Caco-2 (cell line): ENCODE results near the gene CADM4. TPM values are rescaled to one million over a fixed set of nuclear protein-coding genes. Genes with fewer than 3 reads are reported as not detected.

ENCODE experiments used
- BruUV-seq: library from RNA; stranded (reverse); fragments of 400-500 nt; replicated peaks from 2 replicates; lab custom pipeline; 2021; lab: Mats Ljungman, UMichigan
- CTCF ChIA-PET: fragments of 300-600 bp; sonication (Branson Sonifier 250); formaldehyde crosslinking; loops from one replicate; lab custom pipeline; 2022; ENCODE audit warnings: antibody characterized with exemption; lab: Charles Lee
- POLR2A ChIA-PET: fragments of 300-600 bp; sonication (Branson Sonifier 250); formaldehyde crosslinking; loops from one replicate; lab custom pipeline; 2022; ENCODE audit warnings: antibody characterized with exemption; lab: Charles Lee
- DNase-seq, 2 experiments: peaks; one replicate each; pipeline versions ENCODE4 v3.0.0 to v3.0.0-alpha.2; 2020 to 2022
- H3K27me3 ChIP-seq: replicated peaks from 2 replicates; pipeline ENCODE4 v1.6.0; 2011; ENCODE audit warnings: low read length; ENCODE audit not compliant: control insufficient read depth, insufficient read depth
- H3K36me3 ChIP-seq: 2 replicates; pipeline ENCODE4 v1.5.1; 2011; ENCODE audit warnings: low read length; ENCODE audit not compliant: control insufficient read depth, insufficient read depth
- H3K4me1 ChIP-seq: fragments of 250-450 bp; sonication (Bioruptor Pico); 2 replicates; pipeline ENCODE4 v1.5.1; 2020; ENCODE audit warnings: mild to moderate bottlenecking
- H3K4me3 ChIP-seq: 2 replicates; pipeline ENCODE4 v1.5.1; 2011; ENCODE audit warnings: low read depth, mild to moderate bottlenecking, control low read depth, low read length
- H3K9me3 ChIP-seq: fragments of 250-450 bp; sonication (Bioruptor Pico); 2 replicates; pipeline ENCODE4 v1.5.1; 2020; ENCODE audit warnings: mild to moderate bottlenecking, moderate library complexity
- H3K27ac Mint-ChIP-seq: one replicate; pipeline ENCODE4 v1.8.0; 2022; ENCODE audit warnings: mixed read lengths; ENCODE audit not compliant: unreplicated experiment
- H3K27me3 Mint-ChIP-seq: one replicate; pipeline ENCODE4 v1.8.0; 2022; ENCODE audit warnings: mixed read lengths; ENCODE audit not compliant: insufficient read depth, unreplicated experiment
- H3K36me3 Mint-ChIP-seq: one replicate; pipeline ENCODE4 v1.8.0; 2022; ENCODE audit warnings: mild to moderate bottlenecking, mixed read lengths; ENCODE audit not compliant: insufficient read depth, unreplicated experiment
- H3K4me1 Mint-ChIP-seq: one replicate; pipeline ENCODE4 v1.8.0; 2022; ENCODE audit warnings: low read depth, mixed read lengths; ENCODE audit not compliant: unreplicated experiment
- H3K4me3 Mint-ChIP-seq: one replicate; pipeline ENCODE4 v1.8.0; 2022; ENCODE audit warnings: mild to moderate bottlenecking, moderate library complexity, mixed read lengths; ENCODE audit not compliant: unreplicated experiment
- H3K9me3 Mint-ChIP-seq: one replicate; pipeline ENCODE4 v1.8.0; 2022; ENCODE audit warnings: mixed read lengths; ENCODE audit not compliant: unreplicated experiment
- CTCF ChIP-seq, 2 experiments: fragments of 200-600 bp in 1 of 2; IDR thresholded peaks; 1 replicate in 1 of 2; 2 replicates in 1 of 2; pipeline versions ENCODE4 v1.5.1 to v1.8.0; 2011 to 2022; ENCODE audit warnings: antibody characterized with exemption in 1 of 2, control low read depth in 1 of 2, inconsistent platforms in 1 of 2, low read depth in 1 of 2, low read length in 1 of 2, mild to moderate bottlenecking in 1 of 2, moderate library complexity in 1 of 2; ENCODE audit not compliant: insufficient read depth in 1 of 2, severe bottlenecking in 1 of 2, unreplicated experiment in 1 of 2
- intact Hi-C: fragments of 100-400 bp; cut with micrococcal nuclease; formaldehyde crosslinking; loops from one replicate; pipeline ENCODE4 v1.10.0; 2022; ENCODE audit not compliant: unreplicated experiment
- total RNA-seq: library from RNA; stranded (reverse); gene quantifications from 2 replicates; pipeline ENCODE4 v1.2.3, GENCODE V29; 2022

Gene CADM4
- total RNA-seq, 1 experiment from 2014 or later = 13.2 TPM

GRCh38 chr19:43672061-43672679 lies 32.5 kb upstream of the CADM4 start:
- BruUV-seq = no TSS peak
- Histone ChIP-seq H3K4me3 (no peak overlapping the region), H3K9me3 (no peaks in the 10 kb centered on the region), H3K36me3 (no peaks in the 10 kb centered on the region), H3K27me3 (no peaks in the 10 kb centered on the region), H3K4me1 (peaks cover 28% of the 10 kb centered on the region)
- Mint-ChIP-seq H3K27ac (no peak overlapping the region), H3K27me3 (peaks cover 8% of the 10 kb centered on the region), H3K36me3 (peaks cover 23% of the 10 kb centered on the region), H3K4me1 (peaks cover 19% of the 10 kb centered on the region), H3K4me3 (no peak overlapping the region), H3K9me3 (peaks cover 9% of the 10 kb centered on the region)
- TF ChIP-seq CTCF (IDR thresholded peaks at IDR 0.05; ENCODE audit: insufficient read depth in 1 of 2, low read depth in 1 of 2, low read length in 1 of 2, severe bottlenecking in 1 of 2, unreplicated experiment in 1 of 2) = no peak
- no peak for DNase-seq
- ChIA-PET CTCF (interaction anchor here (0.7 kb wide), 1 partner anchor 25 kb away, joined by 4 read pairs; no protein-coding TSS in a partner anchor), POLR2A (no interaction called here)
- intact Hi-C loops = no loop called here

GRCh38 chr19:43668406-43669109 lies 28.9 kb upstream of the CADM4 start:
- intact Hi-C loops = loop anchor here (1.0 to 10.0 kb wide), 3 partner anchors 49 to 116 kb away; partner anchors contain the start of genes KCNN4 and ZNF428
- peak overlapping the region; percentile 50 for H3K27ac Mint-ChIP-seq
- H3K36me3 Mint-ChIP-seq = peaks cover 17% of the 10 kb centered on the region
- CTCF ChIA-PET = interaction anchor here (0.6 to 2.0 kb wide), 15 partner anchors 9 to 831 kb away, joined by 3 to 15 read pairs (median 4); partner anchors contain the start of genes IRGQ, SMG9, ZNF180 and ZNF576
- peak; percentile 96 to 98 for DNase-seq
- H3K27me3 ChIP-seq = no peaks in the 10 kb centered on the region
- no TSS peak for BruUV-seq
- no peak for TF ChIP-seq CTCF (IDR thresholded peaks at IDR 0.05; ENCODE audit: insufficient read depth in 1 of 2, low read depth in 1 of 2, low read length in 1 of 2, severe bottlenecking in 1 of 2, unreplicated experiment in 1 of 2)
- peak overlapping the region; percentile 81 for H3K4me3 Mint-ChIP-seq
- POLR2A ChIA-PET = interaction anchor here (0.5 to 1.7 kb wide), 14 partner anchors 10 to 1120 kb away, joined by 3 to 12 read pairs (median 4); partner anchors contain the start of genes IRGQ, PINLYP, SMG9 and XRCC1
- H3K9me3 ChIP-seq = no peaks in the 10 kb centered on the region
- H3K36me3 ChIP-seq = no peaks in the 10 kb centered on the region
- H3K4me1 ChIP-seq = peaks cover 19% of the 10 kb centered on the region
- H3K27me3 Mint-ChIP-seq = peaks cover 8% of the 10 kb centered on the region
- H3K4me1 Mint-ChIP-seq = peaks cover 7% of the 10 kb centered on the region
- peaks cover 9% of the 10 kb centered on the region for H3K9me3 Mint-ChIP-seq
- peak overlapping the region; percentile 33 for H3K4me3 ChIP-seq

GRCh38 chr19:43667876-43668405 lies 28.3 kb upstream of the CADM4 start:
- peak overlapping the region; percentile 50 for H3K27ac Mint-ChIP-seq
- Histone ChIP-seq H3K27me3 (no peaks in the 10 kb centered on the region), H3K36me3 (no peaks in the 10 kb centered on the region), H3K9me3 (no peaks in the 10 kb centered on the region), H3K4me3 (no peak overlapping the region), H3K4me1 (peaks cover 19% of the 10 kb centered on the region)
- TF ChIP-seq CTCF (IDR thresholded peaks at IDR 0.05; ENCODE audit: insufficient read depth in 1 of 2, low read depth in 1 of 2, low read length in 1 of 2, severe bottlenecking in 1 of 2, unreplicated experiment in 1 of 2) = no peak
- H3K9me3 Mint-ChIP-seq = peaks cover 9% of the 10 kb centered on the region
- intact Hi-C loops = loop anchor here (1.0 to 10.0 kb wide), 3 partner anchors 49 to 117 kb away; partner anchors contain the start of genes KCNN4 and ZNF428
- peaks cover 7% of the 10 kb centered on the region for H3K4me1 Mint-ChIP-seq
- peak overlapping the region; percentile 81 for H3K4me3 Mint-ChIP-seq
- peaks cover 8% of the 10 kb centered on the region for H3K27me3 Mint-ChIP-seq
- peak in 1 of 2 experiments; percentile 45 for DNase-seq
- POLR2A ChIA-PET = interaction anchor here (0.6 to 1.7 kb wide), 13 partner anchors 11 to 1119 kb away, joined by 3 to 12 read pairs (median 3); partner anchors contain the start of genes IRGQ, PINLYP, SMG9 and XRCC1
- CTCF ChIA-PET = interaction anchor here (0.7 to 2.0 kb wide), 13 partner anchors 9 to 832 kb away, joined by 3 to 15 read pairs (median 5); partner anchors contain the start of genes IRGQ, SMG9, ZNF180 and ZNF576
- no TSS peak for BruUV-seq
- peaks cover 17% of the 10 kb centered on the region for H3K36me3 Mint-ChIP-seq
